ENCODE results near the gene MAGI1.

GRCh38 chr3:65350801-65351476 is 687.8 kb downstream of the MAGI1 start:
- TF ChIP-seq POLR2A (IDR thresholded peaks at IDR 0.05) (no peak), CTCF (IDR thresholded peaks at IDR 0.05) (no peak)

Data from uterus (tissue), 2 donors.